Activated T-cell treated with anti-CD3 and anti-CD28 coated beads, Interleukin-2, amount 50 U/mL, for 1 hour (primary cell): ENCODE data around the gene CHAF1A.

Source experiments
- DNase-seq: peaks from one replicate; pipeline ENCODE4 v3.0.0-alpha.2; 2020

CHAF1A gene

GRCh38 chr19:4379383-4380253 is 22.8 kb upstream of the CHAF1A start:
- peak; percentile 35 for DNase-seq

GRCh38 chr19:4380254-4380727 is 22.1 kb upstream of the CHAF1A start:
- DNase-seq = peak; percentile 73

GRCh38 chr19:4385291-4386040 is 17.0 kb upstream of the CHAF1A start:
- DNase-seq = no peak

GRCh38 chr19:4386041-4386782 is 16.2 kb upstream of the CHAF1A start:
- DNase-seq = no peak

- no peak for DNase-seq
Observed at GRCh38 chr19:4388337-4389063, 13.9 kb upstream of the CHAF1A start.

DNA sequence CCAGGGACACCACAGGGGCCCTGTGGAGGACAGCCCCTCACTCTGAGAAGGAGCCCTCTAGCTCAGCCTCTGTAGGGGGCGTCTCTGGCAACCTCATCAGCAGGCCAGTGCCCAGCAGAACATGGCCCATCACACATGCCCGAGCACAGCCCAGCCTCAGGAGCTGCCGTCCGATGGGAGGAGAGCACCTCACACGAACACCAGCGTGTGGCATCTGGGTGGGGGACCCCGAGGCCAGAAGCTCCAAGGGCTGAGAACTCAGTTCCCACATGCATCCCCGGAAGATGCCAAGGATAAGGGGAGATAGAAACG is 13.4 kb upstream of the CHAF1A start:
- DNase-seq = no peak

GRCh38 chr19:4389511-4390016 is 12.9 kb upstream of the CHAF1A start:
- no peak for DNase-seq

DNA sequence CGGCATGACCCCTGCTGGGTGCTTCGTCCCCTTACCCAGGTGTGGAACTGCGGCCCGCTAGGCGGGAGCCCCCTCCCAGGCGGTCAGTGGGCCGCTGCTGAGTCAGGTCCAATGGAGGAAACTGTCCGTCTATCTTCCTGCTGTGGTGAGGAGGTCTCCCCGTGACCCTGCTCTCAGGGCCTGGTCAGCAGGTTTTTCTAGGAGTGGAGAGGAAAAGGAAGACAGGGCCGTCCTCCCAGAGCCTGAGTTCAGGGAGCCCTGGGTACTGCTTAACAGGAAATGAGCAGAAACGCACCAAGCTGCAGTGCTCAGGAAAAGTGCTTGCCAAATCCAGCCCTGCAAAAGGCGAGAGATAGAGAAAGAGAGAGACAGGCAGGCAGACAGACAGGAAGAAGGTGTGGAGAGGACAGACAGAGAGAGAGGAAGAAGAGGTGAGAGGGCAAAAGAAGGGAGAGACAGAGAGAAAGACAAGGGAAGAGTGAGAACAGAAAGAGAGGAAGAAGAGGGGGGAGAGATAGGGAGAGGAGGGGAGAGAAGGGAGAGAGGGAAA is 12.3 kb upstream of the CHAF1A start:
- no peak for DNase-seq

DNA sequence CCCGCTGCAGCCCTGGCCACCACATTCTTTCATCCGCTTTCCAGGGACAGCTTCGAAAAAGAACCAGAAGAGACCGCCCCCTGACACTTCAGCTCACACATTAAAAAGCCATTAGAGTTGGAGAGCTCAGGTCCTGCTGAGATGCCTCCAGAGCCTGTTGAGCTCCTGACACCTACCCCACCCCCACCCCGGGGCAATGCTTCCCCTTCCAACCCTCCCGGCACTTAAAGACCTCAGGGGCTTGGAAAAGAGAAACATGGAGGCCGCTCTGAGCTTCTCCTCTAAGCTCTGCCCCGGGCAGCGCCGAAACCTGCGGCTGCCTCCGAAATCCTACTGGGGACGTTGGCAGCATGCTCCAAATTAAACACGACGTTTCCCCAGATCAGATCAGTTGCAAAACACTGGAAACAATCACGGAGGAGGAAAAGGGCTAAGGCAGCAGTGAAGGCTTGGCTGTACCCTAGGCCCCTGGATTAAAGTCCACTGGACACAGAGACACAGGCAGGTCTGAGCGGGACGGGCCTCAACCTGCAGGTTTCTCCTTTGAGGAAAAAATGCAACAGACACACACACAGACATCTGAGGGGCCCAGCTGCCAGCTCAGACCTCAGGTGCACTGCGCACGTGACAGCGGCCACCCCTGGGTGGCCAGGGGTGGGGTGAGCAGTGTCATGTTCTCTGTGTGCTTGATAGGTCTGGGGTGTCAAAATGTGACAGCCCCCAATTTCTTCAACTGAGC is 11.7 kb upstream of the CHAF1A start:
- no peak for DNase-seq

- DNase-seq = no peak
Observed at GRCh38 chr19:4391306-4391693, 11.1 kb upstream of the CHAF1A start.

DNA sequence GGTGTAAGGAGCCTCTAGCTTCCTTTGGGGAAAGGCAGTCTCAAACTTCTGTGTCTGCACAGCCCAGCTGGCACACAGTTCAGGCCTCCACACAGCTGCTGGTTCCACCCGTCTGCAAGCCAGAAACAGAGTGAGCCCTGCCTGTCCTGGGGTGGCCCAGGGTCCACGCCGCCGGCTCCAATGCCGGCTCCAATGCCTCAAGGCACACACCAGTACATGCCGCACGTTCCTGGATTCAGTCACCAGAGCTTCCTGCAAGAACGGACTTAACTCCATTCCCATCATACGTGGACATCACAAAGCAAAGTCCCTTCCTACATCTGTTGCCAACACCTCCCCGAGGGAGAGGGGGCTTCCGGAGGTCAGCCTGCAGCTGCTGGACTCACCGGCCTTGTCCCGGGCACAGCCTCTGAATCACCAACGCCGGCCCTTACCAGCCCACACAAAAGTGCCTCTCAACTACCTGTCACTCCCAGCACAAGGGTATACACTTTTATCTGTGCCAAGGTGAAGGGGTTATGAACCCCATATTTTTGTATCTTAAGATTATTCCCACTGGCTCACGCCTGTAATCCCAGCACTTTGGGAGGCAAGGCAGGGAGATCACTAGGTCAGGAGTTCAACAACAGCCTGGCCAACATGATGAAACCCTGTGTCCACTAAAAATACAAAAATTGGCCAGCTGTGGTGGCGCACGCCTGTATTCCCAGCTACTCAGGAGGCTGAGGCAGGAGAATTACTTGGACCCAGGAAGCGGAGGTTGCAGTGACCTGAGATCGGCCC is 10.5 kb upstream of the CHAF1A start:
- no peak for DNase-seq

DNA sequence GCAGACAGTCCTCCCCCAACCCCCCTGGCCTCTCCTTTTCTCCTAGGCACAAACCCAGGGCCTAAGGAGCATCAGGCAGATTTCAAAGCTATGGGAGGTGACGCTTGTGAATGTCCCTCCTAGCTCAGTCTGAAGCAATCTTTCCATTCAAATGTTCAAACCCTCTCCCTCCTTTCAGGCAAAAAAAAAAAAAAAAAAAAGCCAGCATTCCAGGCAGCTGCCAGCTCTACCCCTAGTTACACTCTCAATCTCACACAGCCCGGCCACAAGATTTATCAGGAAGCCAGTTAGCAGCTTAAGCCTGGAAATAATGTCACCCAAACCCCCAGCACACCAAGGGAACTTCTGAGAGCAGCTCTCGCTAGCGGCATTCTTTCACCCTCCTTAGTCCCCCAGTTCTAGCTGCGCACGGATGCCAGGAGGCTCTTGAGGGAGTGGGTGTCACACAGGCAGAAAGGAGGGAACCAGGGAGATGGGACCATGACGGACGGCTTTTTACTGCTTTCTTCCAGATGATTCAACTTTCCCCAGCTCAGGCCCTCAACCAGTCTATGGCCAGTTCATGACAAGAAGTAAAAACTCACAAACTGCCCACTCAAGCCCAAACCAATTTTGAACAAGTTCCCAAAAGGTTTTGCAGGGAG is 8.4 kb upstream of the CHAF1A start:
- no peak for DNase-seq

DNA sequence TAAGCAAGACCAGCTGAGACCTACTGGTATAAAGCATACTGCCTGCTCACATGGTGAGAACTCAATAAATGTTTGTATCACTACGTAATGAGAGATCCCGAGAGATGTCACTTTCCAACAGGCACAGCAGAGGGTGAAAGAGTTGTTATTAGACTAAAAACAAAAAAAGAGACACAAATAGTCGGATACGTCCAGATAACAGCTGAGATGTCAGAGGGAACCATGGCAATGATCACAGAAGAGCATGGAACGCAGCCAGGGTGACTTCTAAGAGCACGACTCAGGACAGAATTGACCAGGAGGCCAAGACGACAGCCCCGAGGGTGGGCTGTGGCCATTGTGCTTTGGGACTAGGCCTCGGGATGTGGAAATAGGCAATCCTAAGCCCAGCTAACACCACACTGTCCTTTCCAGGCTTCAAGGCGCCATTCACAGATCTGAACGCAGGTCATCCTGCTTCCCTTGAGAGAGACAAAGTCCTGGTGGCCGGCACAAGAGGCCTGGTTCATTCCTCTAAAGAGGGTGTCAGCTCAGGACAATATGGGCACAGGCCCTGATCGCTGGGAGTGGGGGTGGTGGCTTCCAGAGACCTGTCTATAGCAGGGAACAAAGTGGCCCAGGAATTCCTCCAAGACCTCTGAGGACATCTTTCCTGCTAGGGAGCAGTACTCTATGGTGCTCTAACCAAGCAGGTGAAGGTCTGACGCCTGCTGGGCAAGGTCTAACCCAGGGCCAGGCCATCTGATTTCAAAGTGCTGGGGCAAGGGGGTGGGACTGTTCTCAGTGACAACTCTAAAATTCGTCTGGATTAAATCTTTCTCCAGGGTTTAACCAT is 5.3 kb upstream of the CHAF1A start:
- DNase-seq = no peak

DNA sequence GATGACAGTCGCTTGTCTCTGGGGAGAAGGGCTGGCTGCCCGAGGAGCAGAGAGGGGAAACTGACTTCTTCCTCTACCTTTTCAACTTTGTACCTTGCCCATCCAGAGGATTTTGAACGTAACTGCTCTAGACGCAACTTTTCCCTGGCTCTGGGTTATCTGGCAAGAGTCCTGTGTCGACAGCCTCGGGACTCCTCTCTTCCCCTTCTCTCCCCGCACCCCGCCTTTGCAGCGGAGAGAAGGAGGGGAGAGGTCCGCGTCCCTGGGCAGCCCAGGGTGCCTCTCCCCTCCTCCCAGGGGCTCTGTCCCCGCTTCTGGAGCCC is 2.7 kb upstream of the CHAF1A start:
- no peak for DNase-seq

DNA sequence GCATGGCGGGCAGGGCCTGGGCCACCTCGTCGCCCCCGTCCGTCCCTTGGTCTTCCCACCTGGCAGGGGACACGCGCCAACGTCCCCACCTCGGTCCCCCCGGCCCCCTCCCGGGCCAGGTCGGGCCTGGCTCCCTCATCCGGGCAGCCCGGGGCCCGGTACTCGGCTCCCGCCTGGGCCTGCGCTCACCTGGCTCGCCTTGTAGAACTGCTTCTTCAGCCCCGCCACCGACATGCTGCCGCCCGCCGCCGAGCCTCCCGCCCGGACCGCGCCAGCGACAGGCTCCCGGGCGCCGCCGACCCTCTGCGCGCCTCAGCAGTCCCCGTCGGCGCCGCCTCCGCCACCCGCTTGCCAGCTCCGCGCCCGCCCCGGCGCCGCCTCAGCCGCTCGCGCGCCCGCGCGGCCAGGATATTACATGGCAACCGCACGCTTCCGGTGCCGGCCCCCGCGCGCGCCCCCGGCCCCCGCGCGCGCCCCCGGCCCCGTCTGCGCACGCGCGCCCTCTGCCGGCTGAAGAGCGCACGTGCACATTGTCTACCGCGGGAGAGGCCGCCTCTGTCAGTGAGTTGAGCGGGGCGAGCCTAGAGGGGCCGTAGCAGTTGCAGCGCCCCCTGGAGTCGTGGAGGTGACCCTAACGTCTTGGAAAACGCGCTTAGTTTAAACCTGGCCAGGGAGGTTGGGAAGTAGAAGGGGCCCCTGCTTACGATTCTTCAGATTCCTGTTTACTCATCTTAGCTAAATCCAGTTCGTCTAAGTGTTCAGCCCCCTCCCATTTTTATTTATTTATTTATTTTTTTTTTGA is 2.1 kb upstream of the CHAF1A start, which contains the start of gene SH3GL1:
SH3GL1 (minus strand) TSS at position 413 of the 802 bp plus-strand sequence; CDS start at position 234, 179 bp downstream.
- peak; percentile 94 for DNase-seq

GRCh38 chr19:4401769-4402170 is 670 bp upstream of the CHAF1A start:
- no peak for DNase-seq

DNA sequence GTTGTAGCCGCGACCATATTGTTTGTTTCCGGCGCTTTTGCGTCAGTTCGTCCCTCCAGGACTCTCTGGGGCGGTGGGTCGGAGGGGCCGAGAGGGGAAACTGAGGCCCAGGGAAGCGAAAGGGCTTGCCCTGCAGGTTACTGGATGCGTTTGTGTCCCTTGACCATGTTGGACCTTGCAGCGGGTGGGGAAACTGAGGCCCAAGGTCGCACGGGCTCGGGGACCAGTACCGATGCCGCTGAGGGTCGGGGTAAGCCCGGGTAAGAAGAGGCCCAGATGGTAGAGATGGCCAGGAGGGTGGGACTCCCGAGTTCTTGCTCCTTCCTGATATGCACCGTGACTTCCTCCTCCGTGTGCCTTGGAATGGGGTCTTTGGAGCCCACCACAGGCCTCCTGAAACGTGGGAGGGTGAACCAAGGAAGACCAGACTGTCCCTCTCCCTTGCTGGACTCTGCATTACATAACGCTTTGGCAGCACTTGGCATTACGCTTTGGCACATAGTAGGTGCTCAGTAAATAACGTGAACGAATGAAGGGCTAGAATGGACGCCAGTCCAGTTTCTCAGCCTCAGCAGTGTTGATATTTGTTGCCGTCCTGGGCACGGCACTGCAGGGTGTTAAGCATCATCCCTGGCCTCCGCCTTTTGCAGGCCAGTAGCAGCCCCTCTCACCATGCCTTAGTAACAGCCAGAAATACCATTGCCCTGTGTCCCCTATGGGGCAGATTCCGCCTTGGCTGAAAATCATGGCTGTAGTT is 743 bp downstream of the CHAF1A start:
- DNase-seq = no peak

GRCh38 chr19:4405977-4406376 is 3.5 kb downstream of the CHAF1A start:
- no peak for DNase-seq
